Mucosa of descending colon (tissue), 3 donors: ENCODE data around the gene TMEM50B. TPM values are rescaled to one million over a fixed set of nuclear protein-coding genes. Genes with fewer than 3 reads are reported as not detected.

ENCODE experiments used
- ATAC-seq: fragments of 200-7000 bp; cut with Tn5 transposase; one replicate; pipeline ENCODE4 v1.9.1; 2020; ENCODE audit warnings: mild to moderate bottlenecking, moderate library complexity
- DNase-seq, 3 donors: peaks; one replicate each; pipeline ENCODE4 v3.0.0-alpha.2; 2020
- H3K36me3 ChIP-seq: fragments of 200-600 bp; one replicate; pipeline ENCODE4 v1.8.0; 2021; ENCODE audit warnings: low read depth, mild to moderate bottlenecking
- H3K4me1 ChIP-seq: fragments of 200-600 bp; one replicate; pipeline ENCODE4 v1.8.0; 2021; ENCODE audit warnings: low read depth, mild to moderate bottlenecking
- H3K4me3 ChIP-seq: fragments of 200-600 bp; one replicate; pipeline ENCODE4 v1.8.0; 2021; ENCODE audit warnings: mild to moderate bottlenecking
- H3K9me3 ChIP-seq: fragments of 200-600 bp; one replicate; pipeline ENCODE4 v1.8.0; 2021; ENCODE audit warnings: mild to moderate bottlenecking
- CTCF ChIP-seq: fragments of 200-600 bp; IDR thresholded peaks from one replicate; pipeline ENCODE4 v1.8.0; 2022; ENCODE audit warnings: antibody characterized with exemption, mild to moderate bottlenecking
- intact Hi-C, 2 donors: fragments of 100-400 bp; cut with DNase I in 1 of 2; cut with micrococcal nuclease in 1 of 2; formaldehyde crosslinking; loops; one replicate each; pipeline versions ENCODE4 v1.11.0 to v1.11.1; 2022; cut with DNase I, micrococcal nuclease
- total RNA-seq, 3 donors: library from RNA; stranded (reverse); fragmentation: NEBNext Ultra II Directional in 2 of 3; extraction: Animal tissue kit (Norgen Biotek cat#: 25700) in 2 of 3; gene quantifications; one replicate each; pipeline versions ENCODE4 v1.2.1 to v1.2.4, GENCODE V29; 2021 to 2023
- donor health status: DM: no; HTN: no; CAD: no; lungs with moderate emphysema.
- donor health status: DM: no; HTN: no; CAD: no.
- donor health status: DM: no; HTN: yes; CAD: no.

Gene TMEM50B
- total RNA-seq, 3 donors from 2014 or later = 40.5 to 53.1 (median 42.2) TPM

- ATAC-seq (no peak), DNase-seq (no peak)
- TF ChIP-seq CTCF = no peak
- no peak overlapping the region for H3K4me3 ChIP-seq
- no peaks in the 10 kb centered on the region for H3K4me1 ChIP-seq
- intact Hi-C loops = no loop called here
- no peaks in the 10 kb centered on the region for H3K36me3 ChIP-seq
- no peaks in the 10 kb centered on the region for H3K9me3 ChIP-seq
Measured at GRCh38 chr21:33427051-33427450, 52.7 kb downstream of the TMEM50B start.

DNA sequence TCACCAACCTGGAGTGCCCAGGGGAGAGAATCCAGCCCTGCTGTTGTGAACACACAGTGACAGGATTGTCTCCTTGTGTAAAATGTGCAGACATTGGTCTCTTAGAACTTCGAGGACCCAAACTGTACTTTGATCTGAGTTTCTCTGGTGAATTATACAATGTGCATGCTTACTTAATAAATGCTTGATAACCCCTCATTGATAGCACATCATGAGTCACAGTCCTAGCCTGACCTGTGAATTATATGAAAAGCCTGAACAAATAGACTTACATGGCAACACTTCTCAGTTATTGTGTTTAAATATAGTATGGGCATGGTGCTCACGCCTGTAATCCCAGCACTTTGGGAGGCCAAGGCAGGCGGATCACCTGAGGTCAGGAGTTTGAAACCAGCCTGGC is 53.9 kb downstream of the TMEM50B start:
- no peaks in the 10 kb centered on the region for H3K36me3 ChIP-seq
- no peak for TF ChIP-seq CTCF
- no peaks in the 10 kb centered on the region for H3K4me1 ChIP-seq
- DNase-seq (no peak), ATAC-seq (no peak)
- no peaks in the 10 kb centered on the region for H3K9me3 ChIP-seq
- intact Hi-C loops = no loop called here
- H3K4me3 ChIP-seq = no peak overlapping the region

- intact Hi-C loops = no loop called here
- H3K4me3 ChIP-seq = no peak overlapping the region
- ATAC-seq (no peak), DNase-seq (no peak)
- no peaks in the 10 kb centered on the region for H3K4me1 ChIP-seq
- H3K9me3 ChIP-seq = no peaks in the 10 kb centered on the region
- H3K36me3 ChIP-seq = no peaks in the 10 kb centered on the region
- no peak for TF ChIP-seq CTCF
Measured at GRCh38 chr21:33424214-33424613, 55.6 kb downstream of the TMEM50B start.

- no peak for DNase-seq
- Histone ChIP-seq H3K4me1 (peaks cover 7% of the 10 kb centered on the region), H3K9me3 (no peaks in the 10 kb centered on the region), H3K4me3 (no peak overlapping the region), H3K36me3 (no peaks in the 10 kb centered on the region)
- no peak for ATAC-seq
- TF ChIP-seq CTCF = no peak
- intact Hi-C loops = no loop called here
Measured at GRCh38 chr21:33421713-33422393, 57.9 kb downstream of the TMEM50B start.

DNA sequence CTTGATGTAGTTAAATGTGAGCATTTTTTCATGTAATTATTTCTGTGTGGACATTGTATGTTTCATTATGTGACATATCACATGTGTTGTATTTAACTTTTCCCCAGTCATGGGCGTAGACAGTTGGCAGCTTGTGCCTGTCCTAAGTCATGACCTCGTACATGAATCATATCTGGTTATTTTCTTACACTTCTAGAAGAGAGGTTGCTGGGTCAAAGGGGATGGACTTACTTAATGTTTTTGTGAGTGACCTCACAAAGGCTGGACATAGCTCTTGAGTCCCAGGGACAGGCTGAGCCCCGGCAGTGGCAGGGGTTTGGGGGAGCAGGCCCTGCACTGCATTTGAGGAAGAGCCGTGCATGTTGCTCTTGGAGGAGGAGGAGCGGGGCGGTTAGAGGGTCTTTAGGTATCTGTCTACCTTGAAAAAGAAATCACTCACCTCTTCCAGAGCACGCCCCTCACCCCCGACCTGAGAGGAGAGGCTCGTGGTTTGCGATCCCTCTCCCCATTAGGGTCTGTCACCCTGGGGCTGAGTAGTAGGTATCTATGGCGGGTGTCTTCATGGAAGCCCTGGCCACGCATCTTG is 60.1 kb downstream of the TMEM50B start:
- no peaks in the 10 kb centered on the region for H3K36me3 ChIP-seq
- H3K9me3 ChIP-seq = no peaks in the 10 kb centered on the region
- ATAC-seq (peak; percentile 61), DNase-seq (no peak)
- intact Hi-C loops = no loop called here
- peaks cover 7% of the 10 kb centered on the region for H3K4me1 ChIP-seq
- TF ChIP-seq CTCF = no peak
- no peak overlapping the region for H3K4me3 ChIP-seq
